ENCODE results near the gene CAMK1D. TPM values are rescaled to one million over a fixed set of nuclear protein-coding genes. Genes with fewer than 3 reads are reported as not detected.

Gene CAMK1D
- total and polyA plus RNA-seq, 3 donors from 2014 or later = 10.0 to 14.5 (median 14.0) TPM

GRCh38 chr10:12848439-12849173 lies 499.3 kb downstream of the CAMK1D start:
- no peak overlapping the region for H3K27ac ChIP-seq
- H3K9me3 ChIP-seq = no peaks in the 10 kb centered on the region
- no peaks in the 10 kb centered on the region for H3K27me3 ChIP-seq
- no peak for DNase-seq
- H3K4me3 ChIP-seq = no peak overlapping the region
- H3K4me1 ChIP-seq = peaks cover 17% of the 10 kb centered on the region
- WGBS, 2 donors = 80 to 83% methylated on average over 11 of the region's 11 CpGs
- H3K36me3 ChIP-seq (ENCODE audit: low read depth, missing control alignments) = no peaks in the 10 kb centered on the region
- intact Hi-C loops (cut with DNase I; ENCODE audit: low total_unique reads) = no loop called here
- TF ChIP-seq, protein P1, sequence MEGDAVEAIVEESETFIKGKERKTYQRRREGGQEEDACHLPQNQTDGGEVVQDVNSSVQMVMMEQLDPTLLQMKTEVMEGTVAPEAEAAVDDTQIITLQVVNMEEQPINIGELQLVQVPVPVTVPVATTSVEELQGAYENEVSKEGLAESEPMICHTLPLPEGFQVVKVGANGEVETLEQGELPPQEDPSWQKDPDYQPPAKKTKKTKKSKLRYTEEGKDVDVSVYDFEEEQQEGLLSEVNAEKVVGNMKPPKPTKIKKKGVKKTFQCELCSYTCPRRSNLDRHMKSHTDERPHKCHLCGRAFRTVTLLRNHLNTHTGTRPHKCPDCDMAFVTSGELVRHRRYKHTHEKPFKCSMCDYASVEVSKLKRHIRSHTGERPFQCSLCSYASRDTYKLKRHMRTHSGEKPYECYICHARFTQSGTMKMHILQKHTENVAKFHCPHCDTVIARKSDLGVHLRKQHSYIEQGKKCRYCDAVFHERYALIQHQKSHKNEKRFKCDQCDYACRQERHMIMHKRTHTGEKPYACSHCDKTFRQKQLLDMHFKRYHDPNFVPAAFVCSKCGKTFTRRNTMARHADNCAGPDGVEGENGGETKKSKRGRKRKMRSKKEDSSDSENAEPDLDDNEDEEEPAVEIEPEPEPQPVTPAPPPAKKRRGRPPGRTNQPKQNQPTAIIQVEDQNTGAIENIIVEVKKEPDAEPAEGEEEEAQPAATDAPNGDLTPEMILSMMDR (IDR thresholded peaks at IDR 0.05) = no peak
- no peak for TF ChIP-seq POLR2A (IDR thresholded peaks at IDR 0.05)

- Histone ChIP-seq H3K36me3 (ENCODE audit: low read depth, missing control alignments) (no peaks in the 10 kb centered on the region), H3K27ac (no peak overlapping the region), H3K4me3 (no peak overlapping the region), H3K4me1 (peaks cover 16% of the 10 kb centered on the region), H3K27me3 (no peaks in the 10 kb centered on the region), H3K9me3 (no peaks in the 10 kb centered on the region)
- TF ChIP-seq, protein P1 (IDR thresholded peaks at IDR 0.05) = no peak
- TF ChIP-seq POLR2A (IDR thresholded peaks at IDR 0.05) = no peak
- 40 to 54% methylated on average over 11 to 20 of the region's 20 CpGs for WGBS, 2 donors
- DNase-seq = no peak
- intact Hi-C loops (cut with DNase I; ENCODE audit: low total_unique reads) = no loop called here
Observed at GRCh38 chr10:12849319-12850181, 500.2 kb downstream of the CAMK1D start.

GRCh38 chr10:12852687-12853086 lies 503.3 kb downstream of the CAMK1D start:
- Histone ChIP-seq H3K27ac (no peak overlapping the region), H3K36me3 (ENCODE audit: low read depth, missing control alignments) (no peaks in the 10 kb centered on the region), H3K27me3 (no peaks in the 10 kb centered on the region), H3K4me3 (no peak overlapping the region), H3K4me1 (peaks cover 5% of the 10 kb centered on the region), H3K9me3 (no peaks in the 10 kb centered on the region)
- TF ChIP-seq, protein P1 (IDR thresholded peaks at IDR 0.05) = no peak
- TF ChIP-seq POLR2A (IDR thresholded peaks at IDR 0.05) = no peak
- 87 to 88% methylated on average over 2 of the region's 2 CpGs for whole genome bisulfite sequencing, 2 donors
- DNase-seq = no peak
- intact Hi-C loops (cut with DNase I; ENCODE audit: low total_unique reads) = no loop called here

GRCh38 chr10:12854988-12855387 lies 505.6 kb downstream of the CAMK1D start:
- H3K4me1 ChIP-seq = no peaks in the 10 kb centered on the region
- WGBS, 2 donors = 80 to 81% methylated on average over 2 of the region's 2 CpGs
- no peaks in the 10 kb centered on the region for H3K27me3 ChIP-seq
- TF ChIP-seq POLR2A (IDR thresholded peaks at IDR 0.05) = no peak
- TF ChIP-seq, protein P1 (IDR thresholded peaks at IDR 0.05) = no peak
- no peak for DNase-seq
- H3K9me3 ChIP-seq = no peaks in the 10 kb centered on the region
- no peak overlapping the region for H3K27ac ChIP-seq
- no peak overlapping the region for H3K4me3 ChIP-seq
- intact Hi-C loops (cut with DNase I; ENCODE audit: low total_unique reads) = no loop called here
- no peaks in the 10 kb centered on the region for H3K36me3 ChIP-seq (ENCODE audit: low read depth, missing control alignments)

Data from testis (tissue), 3 donors.